IMR-90 (cell line): ENCODE data around the gene SPEF2. TPM values are rescaled to one million over a fixed set of nuclear protein-coding genes. Genes with fewer than 3 reads are reported as not detected.

Source experiments
- ATAC-seq: fragments of 200-7000 bp; cut with Tn5 transposase; 2 replicates; pipeline ENCODE4 v1.9.1; 2020; ENCODE audit warnings: low read depth, mild to moderate bottlenecking, moderate library complexity
- BruUV-seq: library from RNA; stranded (reverse); fragments of 400-500 nt; replicated peaks from 2 replicates; lab custom pipeline; 2021; lab: Mats Ljungman, UMichigan
- CTCF ChIA-PET: fragments of 300-600 bp; formaldehyde crosslinking; extraction: SDS; loops from one replicate; lab custom pipeline; 2021; ENCODE audit warnings: antibody characterized with exemption; lab: Yijun Ruan, JAX
- POLR2A ChIA-PET: fragments of 300-600 bp; sonication (Branson Sonifier 250); formaldehyde crosslinking; loops from one replicate; lab custom pipeline; 2022; ENCODE audit warnings: antibody characterized with exemption; ENCODE audit not compliant: unreplicated experiment; lab: Charles Lee
- DNase-seq: peaks from one replicate; pipeline ENCODE4 v3.0.0; 2013
- H2AFZ ChIP-seq: replicated peaks from 2 replicates; pipeline ENCODE3; 2013; ENCODE audit warnings: low read length, mild to moderate bottlenecking; ENCODE audit not compliant: poor library complexity
- H2AK5ac ChIP-seq: 2 replicates; pipeline ENCODE4 v1.6.1; 2013; ENCODE audit warnings: low read depth, low read length, inconsistent platforms
- H2AK9ac ChIP-seq: replicated peaks from 2 replicates; pipeline ENCODE3; 2013; ENCODE audit warnings: mild to moderate bottlenecking, low read depth, low read length, moderate library complexity; ENCODE audit not compliant: poor library complexity
- H2BK120ac ChIP-seq: 2 replicates; pipeline ENCODE4 v1.6.1; 2013; ENCODE audit warnings: low read depth, low read length, inconsistent platforms
- H2BK15ac ChIP-seq: 3 replicates; pipeline ENCODE4 v1.6.1; 2013; ENCODE audit warnings: low read depth, low read length, inconsistent platforms
- H2BK20ac ChIP-seq: 2 replicates; pipeline ENCODE4 v1.6.1; 2013; ENCODE audit warnings: low read depth, mild to moderate bottlenecking, inconsistent platforms, low read length, moderate library complexity
- H2BK5ac ChIP-seq: 2 replicates; pipeline ENCODE4 v1.6.1; 2013; ENCODE audit warnings: mild to moderate bottlenecking, low read depth, low read length, inconsistent platforms; ENCODE audit not compliant: poor library complexity, severe bottlenecking
- H3K14ac ChIP-seq: replicated peaks from 2 replicates; pipeline ENCODE4 v1.6.1; 2013; ENCODE audit warnings: low read depth, low read length, inconsistent platforms
- H3K18ac ChIP-seq: 2 replicates; pipeline ENCODE4 v1.6.1; 2013; ENCODE audit warnings: low read depth, low read length, control low read depth
- H3K23ac ChIP-seq: 2 replicates; pipeline ENCODE4 v1.6.1; 2013; ENCODE audit warnings: low read depth, low read length, inconsistent platforms
- H3K27ac ChIP-seq: 2 replicates; pipeline ENCODE4 v1.5.1; 2013; ENCODE audit warnings: mild to moderate bottlenecking, control low read depth, low read length; ENCODE audit not compliant: insufficient read depth
- H3K27me3 ChIP-seq: 2 replicates; pipeline ENCODE4 v1.6.1; 2013; ENCODE audit warnings: low read length; ENCODE audit not compliant: control insufficient read depth, insufficient read depth
- H3K36me3 ChIP-seq: 2 replicates; pipeline ENCODE4 v1.6.1; 2013; ENCODE audit warnings: low read length, mixed read lengths; ENCODE audit not compliant: control insufficient read depth, insufficient read depth
- H3K4ac ChIP-seq: 2 replicates; pipeline ENCODE4 v1.6.1; 2013; ENCODE audit warnings: low read depth, low read length, inconsistent platforms
- H3K4me1 ChIP-seq: 2 replicates; pipeline ENCODE4 v1.6.1; 2013; ENCODE audit warnings: low read length, mixed read lengths; ENCODE audit not compliant: control insufficient read depth, insufficient read depth
- H3K4me2 ChIP-seq: 2 replicates; pipeline ENCODE4 v1.6.1; 2013; ENCODE audit warnings: low read depth, mild to moderate bottlenecking, control low read depth, low read length, moderate library complexity
- H3K4me3 ChIP-seq: 2 replicates; pipeline ENCODE4 v1.5.1; 2013; ENCODE audit warnings: low read depth, mild to moderate bottlenecking, control low read depth, low read length, moderate library complexity; ENCODE audit not compliant: insufficient read depth
- H3K56ac ChIP-seq: 2 replicates; pipeline ENCODE4 v1.6.1; 2013; ENCODE audit warnings: low read length, inconsistent platforms; ENCODE audit not compliant: insufficient read depth; ENCODE audit errors: extremely low read depth
- H3K79me1 ChIP-seq, 2 experiments: 2 replicates each; pipeline ENCODE4 v1.6.1; 2013; ENCODE audit warnings: low read length in 2 of 2, inconsistent platforms in 1 of 2, low read depth in 1 of 2
- H3K9ac ChIP-seq: 2 replicates; pipeline ENCODE4 v1.6.1; 2013; ENCODE audit warnings: low read depth, low read length, control low read depth
- H3K9me1 ChIP-seq: 2 replicates; pipeline ENCODE4 v1.6.1; 2013; ENCODE audit warnings: low read length, inconsistent platforms; ENCODE audit not compliant: insufficient read depth
- H3K9me3 ChIP-seq: 2 replicates; pipeline ENCODE4 v1.6.1; 2013; ENCODE audit warnings: low read length; ENCODE audit not compliant: control insufficient read depth, insufficient read depth
- H4K20me1 ChIP-seq: 2 replicates; pipeline ENCODE4 v1.6.1; 2013; ENCODE audit warnings: low read length, inconsistent platforms; ENCODE audit not compliant: insufficient read depth
- H4K5ac ChIP-seq: 2 replicates; pipeline ENCODE4 v1.6.1; 2013; ENCODE audit warnings: mild to moderate bottlenecking, low read depth, low read length, control low read depth
- H4K8ac ChIP-seq, 2 experiments: 2 replicates each; pipeline ENCODE4 v1.6.1; 2013; ENCODE audit warnings: low read depth in 2 of 2, low read length in 2 of 2, control low read depth in 1 of 2, inconsistent platforms in 1 of 2
- H4K91ac ChIP-seq: 2 replicates; pipeline ENCODE4 v1.6.1; 2013; ENCODE audit warnings: low read depth, low read length, inconsistent platforms; ENCODE audit not compliant: insufficient read depth
- BHLHE40 ChIP-seq: fragments of 150-350 bp; IDR thresholded peaks from 2 replicates; pipeline ENCODE4 v1.6.1; 2016; ENCODE audit warnings: mild to moderate bottlenecking, low read depth, low read length
- CHD1 ChIP-seq: IDR thresholded peaks from 2 replicates; pipeline ENCODE4 v1.6.1; 2012; ENCODE audit warnings: low read depth, low read length, improper control_type of control experiment
- NFE2L2 ChIP-seq: fragments of 150-350 bp; IDR thresholded peaks from 2 replicates; pipeline ENCODE4 v1.6.1; 2016; ENCODE audit warnings: low read depth, mild to moderate bottlenecking, low read length
- POLR2A ChIP-seq: IDR thresholded peaks from 2 replicates; pipeline ENCODE4 v1.6.1; 2012; ENCODE audit warnings: mild to moderate bottlenecking, low read depth, low read length
- WGBS, 2 experiments: methylation state at CpG; one replicate each; pipeline versions ENCODE4 v1.1.5 to v1.1.7; 2013; ENCODE audit warnings: missing lambda C conversion rate in 2 of 2; ENCODE audit not compliant: insufficient read length in 1 of 2; ENCODE audit errors: extremely low coverage in 2 of 2; 5-methylcytosine and 5-hydroxymethylcytosine counted together
- dilution Hi-C: fragments of 300-500 bp; cut with HindIII; formaldehyde crosslinking; loops from one replicate; pipeline ENCODE4 v1.14.3; 2018; ENCODE audit warnings: low sequenced_read_pairs; ENCODE audit not compliant: unreplicated experiment
- in situ Hi-C: fragments of 300-500 bp; cut with MboI; formaldehyde crosslinking; loops from 3 replicates; pipeline ENCODE4 v1.14.3; 2019; ENCODE audit warnings: low sequenced_read_pairs, inconsistent platforms, mixed read lengths
- intact Hi-C: fragments of 100-400 bp; cut with micrococcal nuclease; formaldehyde crosslinking; loops from 2 replicates; pipeline ENCODE4 v1.10.0; 2022
- polyA plus RNA-seq, 3 experiments: library from polyadenylated mRNA; depleted of rRNA; stranded (reverse); fragments of >200 nt; gene quantifications; 2 replicates each; pipeline ENCODE4 v1.2.3, GENCODE V29; 2012; ENCODE audit warnings: low replicate concordance in 1 of 3
- total RNA-seq: library from RNA; depleted of rRNA; stranded (reverse); fragments of >200 nt; gene quantifications from 2 replicates; pipeline ENCODE4 v1.2.3, GENCODE V29; 2012

The SPEF2 gene
- total and polyA plus RNA-seq, 2 of the 4 experiments (the other 2 are of a cell fraction), result 1.7 to 2.3 TPM

DNA sequence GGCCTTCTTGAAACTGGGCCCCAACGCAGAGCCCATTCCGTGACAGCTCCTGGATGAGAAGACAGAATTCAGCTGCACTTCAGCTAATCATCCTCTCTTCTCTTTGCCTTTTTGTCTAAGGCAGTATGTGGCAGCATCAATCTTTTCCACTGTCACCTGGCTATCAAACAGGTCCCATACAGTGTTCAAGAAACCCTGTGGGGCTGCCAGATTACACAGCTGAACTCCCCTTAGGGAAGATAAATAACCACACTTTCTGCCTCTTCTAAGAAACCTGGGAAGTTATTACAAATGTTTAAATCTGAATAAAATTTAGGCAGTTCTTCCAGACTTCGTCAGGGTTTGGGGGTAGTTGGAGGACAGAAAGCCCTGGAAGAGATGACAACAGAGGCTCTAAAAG lies 61.0 kb downstream of the SPEF2 start:
- no peaks in the 10 kb centered on the region for H3K36me3 ChIP-seq
- H3K4me2 ChIP-seq, result no peak overlapping the region
- no peak overlapping the region for H3K14ac ChIP-seq
- no peak for DNase-seq
- intact Hi-C loops, result no loop called here
- no peak overlapping the region for H2AK9ac ChIP-seq
- no peak for ATAC-seq
- no peak for TF ChIP-seq POLR2A
- no peak for TF ChIP-seq NFE2L2
- TF ChIP-seq CHD1, result no peak
- no peak for TF ChIP-seq BHLHE40
- H2BK20ac ChIP-seq, result no peak overlapping the region
- H3K9me1 ChIP-seq, result no peaks in the 10 kb centered on the region; the same call in 1 of the 2 replicates
- H3K4me3 ChIP-seq, result no peak overlapping the region
- no peaks in the 10 kb centered on the region for H3K4me1 ChIP-seq
- no peak overlapping the region for H3K4ac ChIP-seq
- no peak overlapping the region for H4K5ac ChIP-seq
- H4K8ac ChIP-seq, result no peak overlapping the region
- H3K23ac ChIP-seq, result no peak overlapping the region
- H3K9me3 ChIP-seq, result no peaks in the 10 kb centered on the region
- no peak overlapping the region for H3K9ac ChIP-seq
- H3K79me1 ChIP-seq, result no peaks in the 10 kb centered on the region
- no peak overlapping the region for H2AFZ ChIP-seq
- H3K18ac ChIP-seq, result no peak overlapping the region
- POLR2A ChIA-PET, result no interaction called here
- CTCF ChIA-PET, result no interaction called here
- 85% methylated on average over 2 of the region's 3 CpGs; no CpG with 5 or more reads in 1 of the 2 experiments for WGBS, 2 experiments
- no peak overlapping the region for H3K56ac ChIP-seq
- no peaks in the 10 kb centered on the region for H3K27me3 ChIP-seq
- no peak overlapping the region for H3K27ac ChIP-seq
- no peak overlapping the region for H2BK5ac ChIP-seq
- H2BK15ac ChIP-seq, result no peak overlapping the region
- H4K91ac ChIP-seq, result no peak overlapping the region
- H2BK120ac ChIP-seq, result no peak overlapping the region
- in situ Hi-C loops, result no loop called here
- H2AK5ac ChIP-seq, result no peak overlapping the region
- no peaks in the 10 kb centered on the region for H4K20me1 ChIP-seq
- dilution Hi-C loops, result no loop called here
- no TSS peak for BruUV-seq
